WERI-Rb-1 (cell line): ENCODE results near the gene SMOC2.

Experiments used
- DNase-seq: peaks from one replicate; pipeline ENCODE4 v3.0.0-alpha.2; 2020
- H3K27ac ChIP-seq: fragments of 250-450 bp; sonication (Bioruptor Pico); 2 replicates; pipeline ENCODE4 v1.5.1; 2020; ENCODE audit warnings: mild to moderate bottlenecking, moderate library complexity
- H3K27me3 ChIP-seq: fragments of 250-450 bp; sonication (Bioruptor Pico); 2 replicates; pipeline ENCODE4 v1.5.1; 2021; ENCODE audit warnings: mild to moderate bottlenecking, low read depth, moderate library complexity; ENCODE audit not compliant: insufficient read depth, severe bottlenecking
- H3K36me3 ChIP-seq: fragments of 250-450 bp; sonication (Bioruptor Pico); 2 replicates; pipeline ENCODE4 v1.5.1; 2020; ENCODE audit warnings: mild to moderate bottlenecking, moderate library complexity
- H3K4me3 ChIP-seq: 2 replicates; pipeline ENCODE4 v1.5.1; 2011; ENCODE audit warnings: low read depth, mild to moderate bottlenecking, control low read depth, low read length
- H3K9me3 ChIP-seq: fragments of 250-450 bp; sonication (Bioruptor Pico); 2 replicates; pipeline ENCODE4 v1.5.1; 2021; ENCODE audit warnings: mild to moderate bottlenecking, moderate library complexity; ENCODE audit not compliant: severe bottlenecking
- CTCF ChIP-seq: IDR thresholded peaks from 2 replicates; pipeline ENCODE4 v1.5.1; 2011; ENCODE audit warnings: low read depth, mild to moderate bottlenecking, control low read depth, inconsistent platforms, low read length

The SMOC2 gene

GRCh38 chr6:168490757-168491156, 49.8 kb downstream of the SMOC2 start:
- Histone ChIP-seq H3K36me3 (no peaks in the 10 kb centered on the region), H3K4me3 (no peak overlapping the region), H3K9me3 (no peaks in the 10 kb centered on the region), H3K27me3 (no peaks in the 10 kb centered on the region), H3K27ac (no peak overlapping the region)
- DNase-seq = no peak
- TF ChIP-seq CTCF = no peak

GRCh38 chr6:168493976-168494375, 53.0 kb downstream of the SMOC2 start:
- TF ChIP-seq CTCF = no peak
- no peak for DNase-seq
- H3K36me3 ChIP-seq = no peaks in the 10 kb centered on the region
- H3K4me3 ChIP-seq = no peak overlapping the region
- no peak overlapping the region for H3K27ac ChIP-seq
- H3K9me3 ChIP-seq = no peaks in the 10 kb centered on the region
- no peaks in the 10 kb centered on the region for H3K27me3 ChIP-seq

- DNase-seq = no peak
- H3K9me3 ChIP-seq = no peaks in the 10 kb centered on the region
- TF ChIP-seq CTCF = no peak
- H3K27me3 ChIP-seq = no peaks in the 10 kb centered on the region
- H3K27ac ChIP-seq = no peak overlapping the region
- no peak overlapping the region for H3K4me3 ChIP-seq
- no peaks in the 10 kb centered on the region for H3K36me3 ChIP-seq
Observed at GRCh38 chr6:168494726-168495125, 53.7 kb downstream of the SMOC2 start.

- no peaks in the 10 kb centered on the region for H3K9me3 ChIP-seq
- no peaks in the 10 kb centered on the region for H3K36me3 ChIP-seq
- no peak for DNase-seq
- H3K27me3 ChIP-seq = no peaks in the 10 kb centered on the region
- H3K27ac ChIP-seq = no peak overlapping the region
- TF ChIP-seq CTCF = no peak
- no peak overlapping the region for H3K4me3 ChIP-seq
Observed at GRCh38 chr6:168495133-168495532, 54.1 kb downstream of the SMOC2 start.

GRCh38 chr6:168495636-168496035, 54.7 kb downstream of the SMOC2 start:
- Histone ChIP-seq H3K27me3 (no peaks in the 10 kb centered on the region), H3K9me3 (no peaks in the 10 kb centered on the region), H3K27ac (no peak overlapping the region), H3K36me3 (no peaks in the 10 kb centered on the region), H3K4me3 (no peak overlapping the region)
- no peak for DNase-seq
- TF ChIP-seq CTCF = no peak

GRCh38 chr6:168496139-168496996, 55.4 kb downstream of the SMOC2 start:
- Histone ChIP-seq H3K4me3 (no peak overlapping the region), H3K27ac (no peak overlapping the region), H3K27me3 (no peaks in the 10 kb centered on the region), H3K9me3 (no peaks in the 10 kb centered on the region), H3K36me3 (no peaks in the 10 kb centered on the region)
- no peak for TF ChIP-seq CTCF
- no peak for DNase-seq
